Stimulated activated naive B cell treated with anti-CD40 and anti-IgM and Interleukin-4, amounts not matched to agents 10 μg/mL and 1 μg/mL and 100 μg/mL, for 72 hours (primary cell): Measurements from ENCODE around the gene SKP1.

Experiments
- ATAC-seq, 2 donors: fragments of 150-1000 bp; cut with Tn5 transposase; replicated peaks; 2 replicates each; pipeline ENCODE4 v1.10.0; 2021; ENCODE audit warnings: moderate library complexity in 1 of 2
- DNase-seq: peaks from one replicate; pipeline ENCODE4 v3.0.0; 2021
- H3K27ac Mint-ChIP-seq: one replicate; pipeline ENCODE4 v1.8.0; 2022; ENCODE audit warnings: mild to moderate bottlenecking, mixed read lengths
- H3K27me3 Mint-ChIP-seq, 2 donors: one replicate each; pipeline ENCODE4 v1.8.0; 2022; ENCODE audit warnings: mixed read lengths in 2 of 2
- H3K36me3 Mint-ChIP-seq, 2 donors: one replicate each; pipeline ENCODE4 v1.8.0; 2022; ENCODE audit warnings: mixed read lengths in 2 of 2, mild to moderate bottlenecking in 1 of 2
- H3K4me1 Mint-ChIP-seq, 2 donors: one replicate each; pipeline ENCODE4 v1.8.0; 2022; ENCODE audit warnings: mixed read lengths in 2 of 2, mild to moderate bottlenecking in 1 of 2
- H3K4me3 Mint-ChIP-seq, 2 donors: one replicate each; pipeline ENCODE4 v1.8.0; 2022; ENCODE audit warnings: mild to moderate bottlenecking in 2 of 2, mixed read lengths in 2 of 2, moderate library complexity in 1 of 2
- H3K9me3 Mint-ChIP-seq, 2 donors: one replicate each; pipeline ENCODE4 v1.8.0; 2022; ENCODE audit warnings: mixed read lengths in 2 of 2, mild to moderate bottlenecking in 1 of 2

The SKP1 gene

DNA sequence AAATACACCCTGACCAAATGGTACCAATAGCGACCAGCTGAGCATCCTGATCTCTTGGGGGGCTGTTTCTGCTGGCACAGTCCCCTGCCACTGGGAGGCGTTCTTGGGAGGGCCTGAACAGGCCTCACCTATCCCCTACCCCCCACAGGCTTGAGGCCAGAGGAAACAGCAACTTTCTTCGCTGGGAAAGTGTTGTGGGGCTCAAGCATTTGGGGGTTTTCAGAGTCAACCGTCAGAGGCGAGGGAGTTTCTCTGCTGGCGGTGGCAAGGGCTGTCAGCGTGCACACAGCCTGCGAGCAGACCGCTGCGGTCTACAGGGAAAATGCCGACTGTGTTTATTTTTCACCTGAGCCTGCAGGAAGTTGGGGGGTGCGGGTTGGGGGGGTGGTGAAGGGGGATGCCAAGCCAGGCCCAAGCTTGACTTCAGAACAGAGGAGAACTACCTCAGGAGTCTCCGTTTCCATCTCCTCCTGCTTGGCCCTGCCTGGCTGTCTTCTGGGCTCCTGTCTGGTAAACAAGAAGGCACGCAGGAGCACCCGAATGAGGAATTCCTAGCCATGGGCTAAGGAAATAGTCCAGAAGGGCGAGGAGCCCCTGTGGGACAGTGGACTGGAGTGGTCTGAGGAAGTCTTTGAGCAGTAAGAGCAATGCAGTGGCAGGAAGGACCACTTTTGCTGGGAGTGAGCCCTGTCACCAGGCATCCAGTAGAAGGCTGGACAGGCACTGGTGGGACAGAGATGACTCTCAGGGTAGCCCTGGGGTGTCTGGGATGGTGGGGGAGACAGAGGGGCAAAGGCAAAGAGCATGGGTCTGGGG is 44.2 kb downstream of the SKP1 start:
- ATAC-seq (peak; percentile 93), DNase-seq (peak; percentile 71)
- H3K27ac Mint-ChIP-seq = peak overlapping the region; percentile 92
- H3K36me3 Mint-ChIP-seq = peaks cover 25 to 62% of the 10 kb centered on the region in 2 donors
- no peaks in the 10 kb centered on the region for H3K9me3 Mint-ChIP-seq
- peak overlapping the region; percentile 10 to 44 for H3K4me3 Mint-ChIP-seq
- H3K27me3 Mint-ChIP-seq = no peaks in the 10 kb centered on the region
- peaks cover 49 to 70% of the 10 kb centered on the region in 2 donors for H3K4me1 Mint-ChIP-seq

DNA sequence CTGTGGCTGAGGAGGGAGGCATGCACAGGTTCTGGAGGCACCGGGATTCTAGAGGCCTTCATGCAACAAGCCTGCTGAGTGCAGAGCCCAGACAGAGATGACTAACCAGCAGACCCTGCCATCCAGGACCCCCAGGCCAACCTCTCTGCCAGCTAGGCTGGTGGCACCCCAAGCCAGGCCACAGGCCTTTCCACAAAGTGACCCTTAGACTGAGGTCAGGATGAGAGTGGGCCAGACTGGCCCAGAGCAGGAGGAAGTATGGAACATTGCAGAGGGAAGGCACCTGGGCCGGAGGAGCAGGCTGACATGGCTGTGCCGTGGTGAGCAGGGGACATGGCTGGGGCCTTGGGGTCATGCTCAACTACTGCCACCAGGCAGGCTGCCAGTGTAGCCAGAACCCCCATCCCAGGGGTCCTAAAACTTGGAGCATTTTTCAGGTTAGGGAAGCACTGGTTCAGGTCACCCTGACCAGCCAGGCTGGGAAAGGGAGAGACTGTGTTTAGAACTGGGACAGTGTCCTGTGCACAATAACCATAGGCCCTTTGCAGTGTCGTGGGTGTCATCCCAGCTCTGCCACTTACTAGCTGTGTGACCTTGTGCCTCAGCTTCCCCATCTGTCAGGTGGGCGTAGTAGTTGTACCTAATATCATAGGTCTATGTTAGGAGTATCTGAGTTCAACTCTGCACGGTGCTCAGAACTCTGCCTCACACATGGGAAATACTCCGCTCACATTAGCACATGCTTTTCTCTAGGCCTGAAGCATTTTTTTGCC is 45.0 kb downstream of the SKP1 start:
- Mint-ChIP-seq H3K4me3 (no peak overlapping the region), H3K9me3 (no peaks in the 10 kb centered on the region), H3K36me3 (peaks cover 25 to 63% of the 10 kb centered on the region in 2 donors), H3K27me3 (no peaks in the 10 kb centered on the region), H3K4me1 (peaks cover 52 to 70% of the 10 kb centered on the region in 2 donors), H3K27ac (peak overlapping the region; percentile 92)
- ATAC-seq = no peak
- DNase-seq = no peak

DNA sequence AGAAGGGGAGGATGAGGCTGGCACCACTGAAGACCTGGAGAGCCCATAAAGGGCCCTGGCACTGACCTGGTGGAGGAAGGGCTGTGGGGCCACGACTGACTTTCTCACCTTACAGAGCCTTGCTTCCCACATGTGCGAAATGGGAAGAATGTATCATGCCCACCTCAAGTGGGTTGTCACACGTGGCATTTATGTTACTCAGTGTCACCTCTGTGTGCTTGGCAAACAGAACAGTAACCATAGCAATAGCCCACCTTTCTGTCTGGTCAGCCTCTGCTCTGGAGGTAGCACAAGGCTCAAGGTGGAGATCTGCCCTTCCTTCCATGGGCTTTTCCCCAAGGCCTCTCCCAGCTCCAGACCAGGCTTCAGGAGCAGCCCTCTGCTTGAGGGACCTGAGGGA is 45.6 kb downstream of the SKP1 start:
- H3K9me3 Mint-ChIP-seq = no peaks in the 10 kb centered on the region
- H3K4me1 Mint-ChIP-seq = peaks cover 51 to 75% of the 10 kb centered on the region in 2 donors
- no peaks in the 10 kb centered on the region for H3K27me3 Mint-ChIP-seq
- H3K4me3 Mint-ChIP-seq = no peak overlapping the region
- H3K27ac Mint-ChIP-seq = peak overlapping the region; percentile 87
- ATAC-seq (no peak), DNase-seq (no peak)
- H3K36me3 Mint-ChIP-seq = peaks cover 26 to 61% of the 10 kb centered on the region in 2 donors

DNA sequence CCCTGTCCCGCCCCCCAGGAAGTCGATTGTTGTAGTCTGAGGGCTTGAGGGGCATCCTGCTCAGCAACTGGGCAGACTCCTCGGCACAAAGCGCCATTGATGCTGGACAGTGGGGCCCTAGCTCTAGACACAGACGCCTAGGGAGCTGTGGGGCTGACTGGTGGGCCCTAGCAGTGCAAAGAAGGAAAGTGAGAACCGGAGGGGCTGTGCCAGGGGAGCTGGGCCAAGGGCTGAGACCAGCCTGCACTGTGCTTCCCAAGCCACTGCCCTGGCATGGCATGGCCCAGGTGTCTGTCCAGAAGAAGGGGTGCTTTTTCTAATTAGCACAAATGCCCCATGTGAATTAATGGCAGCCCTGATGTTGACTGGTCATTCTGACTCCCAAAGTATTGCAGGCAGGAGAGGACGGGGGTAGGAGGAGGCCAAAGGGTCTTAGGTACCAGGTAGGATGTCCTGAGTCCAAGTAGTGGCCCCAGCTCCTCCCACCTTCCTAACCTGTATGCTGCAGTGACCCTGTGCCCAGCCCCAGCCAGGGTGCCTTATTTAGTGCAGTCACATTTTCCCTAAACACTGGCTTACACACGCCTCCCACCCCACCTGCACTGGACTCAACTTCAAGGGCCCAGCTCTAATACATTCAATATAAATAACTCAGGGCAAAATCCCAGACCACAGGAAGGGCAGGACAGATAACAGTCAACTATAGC is 46.4 kb downstream of the SKP1 start:
- Mint-ChIP-seq H3K4me3 (no peak overlapping the region), H3K9me3 (no peaks in the 10 kb centered on the region), H3K27ac (peak overlapping the region; percentile 87), H3K4me1 (peaks cover 53 to 78% of the 10 kb centered on the region in 2 donors), H3K36me3 (peaks cover 22 to 56% of the 10 kb centered on the region in 2 donors), H3K27me3 (no peaks in the 10 kb centered on the region)
- DNase-seq (no peak), ATAC-seq (no peak)

DNA sequence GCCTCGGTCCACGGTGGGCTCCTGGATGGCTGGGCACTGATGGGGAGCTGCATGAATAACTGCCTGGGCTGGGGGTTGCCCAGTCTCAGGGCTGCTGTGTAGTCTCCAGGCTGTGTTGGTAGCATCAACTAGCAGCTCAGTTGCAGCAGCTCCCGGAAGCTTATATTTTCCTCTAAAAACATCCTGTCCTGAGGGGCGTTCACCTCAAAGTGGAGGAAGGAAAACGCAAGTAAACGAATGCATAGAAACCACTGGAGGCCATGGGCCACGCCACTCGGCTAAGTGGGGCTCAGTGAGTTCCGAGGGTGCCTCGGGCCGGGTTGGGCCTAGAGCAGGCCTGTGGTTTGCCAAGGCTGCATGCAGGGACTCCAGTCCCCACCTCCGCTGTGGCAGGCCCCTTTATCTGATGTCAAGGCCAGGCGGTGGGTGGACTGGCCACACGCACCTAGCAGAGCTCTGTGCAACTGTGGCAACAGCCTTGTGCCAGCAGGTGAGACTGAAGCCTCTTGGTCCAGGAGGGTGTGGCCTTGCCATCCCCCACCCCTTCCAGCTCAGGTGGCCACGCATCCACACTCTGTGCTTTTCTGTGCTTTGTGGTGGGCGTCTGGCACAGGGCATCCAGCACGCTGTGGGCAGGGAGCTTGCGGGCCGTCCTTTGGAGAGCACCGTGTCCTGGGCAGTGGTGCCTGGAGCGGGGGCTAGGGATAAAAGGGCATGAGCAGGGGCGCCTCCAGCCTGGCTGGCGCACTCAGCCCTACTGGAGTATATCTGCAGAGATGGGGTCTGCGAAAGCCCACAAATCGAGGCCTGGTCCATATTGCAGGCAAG is 47.1 kb downstream of the SKP1 start:
- Mint-ChIP-seq H3K27ac (no peak overlapping the region), H3K9me3 (no peaks in the 10 kb centered on the region), H3K36me3 (peaks cover 17 to 49% of the 10 kb centered on the region in 2 donors), H3K27me3 (no peaks in the 10 kb centered on the region), H3K4me3 (no peak overlapping the region), H3K4me1 (peaks cover 57 to 81% of the 10 kb centered on the region in 2 donors)
- ATAC-seq (no peak), DNase-seq (no peak)

DNA sequence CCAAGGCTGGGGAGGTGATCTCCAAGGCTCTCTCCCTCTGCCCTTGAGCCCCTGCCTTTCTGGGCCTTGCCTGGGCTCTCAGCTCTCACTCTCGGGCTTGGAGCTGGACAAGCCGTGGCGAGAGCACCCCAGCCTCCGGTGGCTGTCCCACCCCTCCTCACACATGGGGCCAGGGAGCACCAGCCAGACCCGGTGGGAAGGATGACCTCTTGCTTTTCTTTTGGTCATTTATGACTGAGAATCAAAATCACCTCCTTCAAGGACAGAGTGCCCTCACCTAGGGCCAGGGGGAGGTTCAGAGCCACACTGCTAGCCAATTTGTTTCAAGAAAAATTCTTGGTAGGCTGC is 48.1 kb downstream of the SKP1 start:
- H3K4me1 Mint-ChIP-seq = peaks cover 58 to 80% of the 10 kb centered on the region in 2 donors
- no peak for ATAC-seq
- H3K27ac Mint-ChIP-seq = no peak overlapping the region
- no peak for DNase-seq
- H3K9me3 Mint-ChIP-seq = no peaks in the 10 kb centered on the region
- H3K4me3 Mint-ChIP-seq = no peak overlapping the region
- H3K27me3 Mint-ChIP-seq = peaks cover 0 to 3% of the 10 kb centered on the region in 2 donors
- peaks cover 14 to 47% of the 10 kb centered on the region in 2 donors for H3K36me3 Mint-ChIP-seq

DNA sequence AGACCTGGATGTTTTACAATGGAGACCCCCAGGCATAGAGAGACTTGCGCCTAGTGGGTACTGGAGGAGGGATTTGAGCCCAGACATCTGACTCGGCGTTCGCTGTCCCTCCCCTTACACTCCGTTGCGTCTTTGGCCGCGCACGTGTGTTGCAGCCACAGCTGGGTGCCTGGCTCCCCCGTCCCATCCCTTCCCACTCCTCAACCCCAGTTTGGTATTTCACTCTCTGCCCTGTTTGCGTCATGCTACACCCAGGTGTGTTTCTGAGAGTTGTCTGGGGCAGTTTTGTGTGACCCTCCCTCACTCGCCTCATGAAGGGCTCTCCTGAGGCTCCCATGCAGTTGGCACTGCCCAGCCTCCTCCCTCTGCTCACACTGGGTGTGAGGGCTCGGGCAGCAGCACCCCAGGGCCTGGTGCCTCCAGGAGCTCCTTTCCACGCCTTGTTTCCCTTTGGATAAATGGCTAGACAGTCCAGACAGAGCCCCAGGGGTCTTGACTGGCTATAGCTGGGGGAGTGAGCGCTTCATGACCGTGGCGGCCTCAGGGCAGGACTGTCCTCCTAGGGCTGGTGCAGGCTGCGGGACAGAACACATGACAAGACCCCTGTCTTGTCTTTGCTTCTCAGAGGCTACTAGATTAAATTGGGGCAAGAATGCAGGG is 48.6 kb downstream of the SKP1 start:
- Mint-ChIP-seq H3K4me1 (peaks cover 58 to 80% of the 10 kb centered on the region in 2 donors), H3K9me3 (no peaks in the 10 kb centered on the region), H3K27me3 (peaks cover 0 to 6% of the 10 kb centered on the region in 2 donors), H3K4me3 (no peak overlapping the region), H3K27ac (no peak overlapping the region), H3K36me3 (peaks cover 16 to 47% of the 10 kb centered on the region in 2 donors)
- no peak for DNase-seq
- no peak for ATAC-seq

DNA sequence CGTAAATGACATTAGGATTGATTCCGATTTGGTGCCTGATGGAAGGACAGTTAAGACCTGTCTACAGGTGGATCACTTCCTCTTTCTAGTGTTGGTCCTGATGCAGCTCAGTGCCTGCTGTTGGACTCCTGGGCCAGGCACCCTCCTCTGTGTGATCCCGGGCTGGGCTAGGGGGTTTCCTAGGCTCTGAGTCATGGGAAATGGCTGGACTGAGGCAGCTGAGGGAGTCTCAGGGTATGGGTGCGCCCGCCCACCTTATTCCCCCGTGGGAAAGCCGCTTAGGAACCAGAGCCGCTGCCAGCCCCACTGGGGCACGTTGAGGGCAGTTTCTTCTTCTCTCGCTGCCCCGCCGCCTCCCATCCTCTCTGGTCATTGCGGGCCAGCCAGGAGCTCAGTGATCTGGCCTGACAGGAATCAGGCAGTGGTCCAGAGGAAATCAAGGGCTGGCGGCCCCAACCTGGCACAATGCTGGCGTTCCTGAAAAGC is 49.3 kb downstream of the SKP1 start:
- no peaks in the 10 kb centered on the region for H3K9me3 Mint-ChIP-seq
- ATAC-seq = peak; percentile 61 to 63
- H3K4me3 Mint-ChIP-seq = no peak overlapping the region
- DNase-seq = peak; percentile 52
- peak overlapping the region; percentile 79 for H3K27ac Mint-ChIP-seq
- peaks cover 0 to 6% of the 10 kb centered on the region in 2 donors for H3K27me3 Mint-ChIP-seq
- peaks cover 51 to 74% of the 10 kb centered on the region in 2 donors for H3K4me1 Mint-ChIP-seq
- H3K36me3 Mint-ChIP-seq = peaks cover 12 to 44% of the 10 kb centered on the region in 2 donors

DNA sequence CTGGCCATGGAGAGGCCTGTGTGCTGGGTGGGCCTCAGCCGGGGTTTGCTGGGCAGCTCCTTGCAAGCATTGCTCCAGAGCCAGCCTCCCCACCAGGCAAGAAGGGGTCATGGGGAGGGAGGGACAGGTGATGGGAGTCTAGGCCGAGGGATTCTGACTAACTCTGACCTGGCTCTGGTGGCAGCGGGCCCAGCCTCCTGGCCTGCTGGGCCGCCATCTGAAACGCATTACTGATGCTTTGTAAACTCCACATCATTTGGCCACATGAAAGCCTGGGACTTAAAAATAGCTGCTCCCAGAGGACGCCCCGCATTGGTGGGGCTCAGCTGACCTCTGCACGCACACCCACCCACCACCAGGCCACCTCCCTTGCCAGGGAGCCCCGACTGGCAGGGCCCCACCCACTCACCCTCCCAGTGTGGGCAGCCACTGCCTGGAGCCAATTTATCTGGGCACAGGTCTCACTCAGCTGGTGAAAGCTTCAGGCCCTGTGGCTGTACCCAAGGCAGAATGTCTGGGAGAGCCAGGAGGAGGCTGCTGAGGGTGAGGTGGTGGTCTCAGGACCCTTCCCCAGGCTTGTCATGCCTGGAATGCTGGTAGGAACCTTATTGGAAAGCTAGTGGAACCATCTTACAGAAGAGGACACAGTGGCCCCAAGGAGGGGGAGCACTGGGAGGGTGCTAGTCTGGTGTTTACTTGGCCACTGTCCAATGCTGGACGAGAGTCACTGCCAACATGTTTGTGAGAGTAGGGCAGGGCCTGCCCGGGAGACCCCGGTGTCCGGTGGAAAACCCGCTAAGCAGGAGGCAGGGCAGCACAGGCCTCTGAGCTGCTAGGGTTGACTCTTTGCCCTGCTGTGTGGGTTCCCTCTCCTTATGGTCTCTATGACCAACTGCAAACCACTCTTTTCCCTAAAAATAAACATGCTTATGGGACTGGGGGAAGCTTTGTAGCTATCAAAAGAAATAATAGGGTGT is 51.4 kb downstream of the SKP1 start:
- Mint-ChIP-seq H3K4me3 (peak overlapping the region; percentile 36 to 52), H3K27ac (peak overlapping the region; percentile 79), H3K4me1 (peaks cover 39 to 59% of the 10 kb centered on the region in 2 donors), H3K27me3 (peaks cover 0 to 6% of the 10 kb centered on the region in 2 donors), H3K36me3 (peaks cover 7 to 30% of the 10 kb centered on the region in 2 donors), H3K9me3 (no peaks in the 10 kb centered on the region)
- ATAC-seq (peak; percentile 65 to 68), DNase-seq (peak; percentile 45)

DNA sequence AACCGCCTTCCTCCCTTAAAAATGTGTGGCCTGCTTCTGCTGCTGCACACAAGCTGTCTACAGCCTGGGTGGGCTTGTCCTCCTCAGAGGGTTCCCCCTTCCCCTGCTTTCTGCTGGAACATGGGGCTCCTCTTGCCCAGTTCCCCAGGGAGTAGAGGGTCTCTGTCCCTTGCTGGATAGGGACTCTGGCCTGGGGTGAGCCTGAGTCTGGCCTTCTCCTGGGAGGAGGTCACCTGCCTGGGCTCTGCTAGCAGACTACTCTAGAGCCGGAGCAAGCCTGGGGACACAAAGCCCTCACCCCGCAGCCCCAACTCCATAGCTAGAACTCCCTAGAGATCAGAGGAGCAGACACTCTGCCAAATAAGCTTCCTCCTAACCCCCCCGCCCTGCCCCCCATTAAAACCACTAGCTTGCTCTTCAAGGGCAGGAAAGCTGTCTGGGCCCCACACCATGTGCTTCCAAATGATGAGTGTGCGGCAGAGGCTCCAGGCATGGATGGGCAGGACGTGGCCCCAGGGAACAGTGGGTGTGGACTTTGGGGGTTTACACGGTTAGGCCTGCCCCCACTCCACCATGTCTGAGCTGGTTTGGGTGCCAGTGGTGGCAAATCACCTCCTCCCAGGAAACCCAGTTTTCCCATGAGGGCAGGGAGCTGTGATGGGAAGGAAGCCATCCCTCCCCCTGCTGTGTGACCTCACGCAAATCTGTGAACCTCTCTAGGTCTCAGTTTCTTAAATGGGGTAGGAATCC is 52.3 kb downstream of the SKP1 start:
- DNase-seq (no peak), ATAC-seq (peak; percentile 28 to 33)
- Mint-ChIP-seq H3K4me3 (no peak overlapping the region), H3K36me3 (peaks cover 11 to 27% of the 10 kb centered on the region in 2 donors), H3K27ac (peak overlapping the region; percentile 79), H3K4me1 (peaks cover 39 to 57% of the 10 kb centered on the region in 2 donors), H3K9me3 (no peaks in the 10 kb centered on the region), H3K27me3 (peaks cover 0 to 6% of the 10 kb centered on the region in 2 donors)

DNA sequence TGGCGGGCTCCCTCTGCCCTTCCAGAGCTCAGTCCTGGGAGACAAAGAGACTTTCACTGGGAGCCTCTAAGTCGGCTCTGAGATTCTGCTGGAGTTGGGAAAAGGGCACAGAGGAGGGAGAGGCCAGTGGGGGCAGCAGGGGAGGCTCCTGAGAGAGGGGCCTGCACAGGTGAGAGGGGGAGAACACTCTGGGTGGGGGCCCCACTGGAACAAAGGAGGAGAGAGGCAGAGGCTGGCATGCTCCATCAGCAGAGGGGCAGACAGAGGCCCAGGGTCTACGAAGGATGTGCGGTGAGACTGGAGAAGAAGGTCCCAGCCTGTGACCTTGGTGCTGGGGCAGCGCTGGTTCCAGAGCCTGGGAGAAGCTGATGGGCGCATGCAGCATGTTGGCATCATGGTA is 53.4 kb downstream of the SKP1 start:
- Mint-ChIP-seq H3K36me3 (peaks cover 10 to 20% of the 10 kb centered on the region in 2 donors), H3K4me3 (no peak overlapping the region), H3K27me3 (peaks cover 0 to 6% of the 10 kb centered on the region in 2 donors), H3K27ac (no peak overlapping the region), H3K4me1 (peaks cover 37 to 48% of the 10 kb centered on the region in 2 donors), H3K9me3 (no peaks in the 10 kb centered on the region)
- DNase-seq (no peak), ATAC-seq (no peak)

DNA sequence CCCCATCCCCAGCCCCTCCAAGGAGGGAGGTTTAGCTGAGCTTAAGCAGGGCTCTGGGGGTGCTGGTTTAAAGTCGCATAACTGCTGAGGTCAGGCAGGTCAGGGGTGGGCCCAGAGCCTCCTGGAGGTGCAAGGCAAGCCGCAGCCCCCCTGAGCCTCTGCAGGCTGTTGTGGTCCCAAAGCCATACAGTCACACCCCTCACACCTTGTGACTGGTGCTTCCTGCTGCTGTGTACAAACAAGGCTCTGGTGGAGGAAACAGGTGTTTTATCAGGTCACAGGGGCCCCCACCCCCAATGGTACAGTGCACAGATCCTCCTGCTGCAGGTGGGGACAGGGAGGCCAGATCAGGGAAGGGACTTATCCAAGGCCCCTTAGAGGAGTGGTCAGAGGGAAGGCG is 54.2 kb downstream of the SKP1 start:
- H3K4me1 Mint-ChIP-seq = peaks cover 33 to 42% of the 10 kb centered on the region in 2 donors

More for the DNA sequence above, 54.2 kb downstream of the SKP1 start:
- Mint-ChIP-seq H3K4me3 (no peak overlapping the region), H3K27ac (no peak overlapping the region), H3K36me3 (peaks cover 10 to 15% of the 10 kb centered on the region in 2 donors), H3K9me3 (no peaks in the 10 kb centered on the region), H3K27me3 (peaks cover 0 to 6% of the 10 kb centered on the region in 2 donors)
- no peak for ATAC-seq
- DNase-seq = no peak
